Endothelial cell of umbilical vein (primary cell): ENCODE data around the gene NUPR1. TPM values are rescaled to one million over a fixed set of nuclear protein-coding genes. Genes with fewer than 3 reads are reported as not detected.

Experiments used
- BruUV-seq: library from RNA; stranded (reverse); fragments of 400-500 nt; replicated peaks from 2 replicates; lab custom pipeline; 2021; lab: Mats Ljungman, UMichigan
- CTCF ChIA-PET: fragments of 300-600, 350-600 bp; sonication (Branson Sonifier 250); formaldehyde crosslinking; loops from one replicate; lab custom pipeline; 2021; ENCODE audit warnings: antibody characterized with exemption, inconsistent platforms; lab: Charles Lee
- POLR2A ChIA-PET: fragments of 300-600, 350-600 bp; sonication (Branson Sonifier 250); formaldehyde crosslinking; loops from one replicate; lab custom pipeline; 2021; ENCODE audit warnings: antibody characterized with exemption, inconsistent platforms; lab: Charles Lee
- DNase-seq: peaks from one replicate; pipeline ENCODE4 v3.0.0-alpha.2; 2011; ENCODE audit warnings: low read depth, low spot score
- FAIRE-seq: peaks from 2 replicates; lab custom pipeline; 2011; peaks lifted over from hg19 to GRCh38; lab: Jason Lieb, UNC
- H2AFZ ChIP-seq: 2 replicates; pipeline ENCODE4 v1.6.0; 2012; ENCODE audit warnings: low read depth, low read length, control low read depth, inconsistent platforms
- H3K27ac ChIP-seq: 2 replicates; pipeline ENCODE4 v1.5.1; 2011; ENCODE audit warnings: low read depth, mild to moderate bottlenecking, control low read depth, low read length, moderate library complexity; ENCODE audit not compliant: insufficient read depth
- H3K27me3 ChIP-seq, 2 experiments: 2 replicates each; pipeline versions ENCODE4 v1.6.0 to v1.6.1; 2011; ENCODE audit warnings: low read length in 2 of 2, mixed read lengths in 1 of 2; ENCODE audit not compliant: control insufficient read depth in 2 of 2, insufficient read depth in 2 of 2
- H3K36me3 ChIP-seq, 2 experiments: 2 replicates in 1 of 2; 3 replicates in 1 of 2; pipeline ENCODE4 v1.5.1; 2011; ENCODE audit warnings: low read length in 2 of 2, mild to moderate bottlenecking in 1 of 2, moderate library complexity in 1 of 2; ENCODE audit not compliant: control insufficient read depth in 2 of 2, insufficient read depth in 2 of 2; ENCODE audit errors: extremely low read depth in 1 of 2
- H3K4me1 ChIP-seq: 3 replicates; pipeline ENCODE4 v1.5.1; 2011; ENCODE audit warnings: mild to moderate bottlenecking, low read length; ENCODE audit not compliant: control insufficient read depth, insufficient read depth; ENCODE audit errors: extremely low read depth
- H3K4me2 ChIP-seq: 2 replicates; pipeline ENCODE4 v1.6.1; 2011; ENCODE audit warnings: low read length, control low read depth, mixed read lengths; ENCODE audit not compliant: insufficient read depth
- H3K4me3 ChIP-seq, 3 experiments: fragments of 200-600 bp in 1 of 3; sonication (generic), shearing (Covaris generic) in 1 of 3; replicated peaks in 1 of 3; 2 replicates each; pipeline ENCODE4 v1.5.1; 2011 to 2016; ENCODE audit warnings: control low read depth in 3 of 3, low read length in 3 of 3, mild to moderate bottlenecking in 2 of 3, inconsistent platforms in 1 of 3, low read depth in 1 of 3, moderate library complexity in 1 of 3; ENCODE audit not compliant: insufficient read depth in 1 of 3
- H3K79me2 ChIP-seq: 2 replicates; pipeline ENCODE4 v1.6.0; 2012; ENCODE audit warnings: low read length, inconsistent platforms; ENCODE audit not compliant: control insufficient read depth, insufficient read depth
- H3K9ac ChIP-seq: replicated peaks from 2 replicates; pipeline ENCODE3; 2011; ENCODE audit warnings: low read length, control low read depth; ENCODE audit not compliant: insufficient read depth; ENCODE audit errors: extremely low read depth
- H3K9me1 ChIP-seq: replicated peaks from 3 replicates; pipeline ENCODE4 v1.6.0; 2011; ENCODE audit warnings: mild to moderate bottlenecking, low read length; ENCODE audit not compliant: control insufficient read depth, insufficient read depth; ENCODE audit errors: extremely low read depth
- H3K9me3 ChIP-seq: replicated peaks from 2 replicates; pipeline ENCODE4 v1.5.1; 2012; ENCODE audit warnings: low read length, inconsistent platforms; ENCODE audit not compliant: control insufficient read depth, insufficient read depth
- H4K20me1 ChIP-seq: replicated peaks from 2 replicates; pipeline ENCODE3; 2011; ENCODE audit warnings: mild to moderate bottlenecking, low read length; ENCODE audit not compliant: control insufficient read depth, insufficient read depth; ENCODE audit errors: extremely low read depth
- CTCF ChIP-seq, 2 donors: IDR thresholded peaks; 1 replicate in 1 of 2; 2 replicates in 1 of 2; pipeline ENCODE4 v1.5.1; 2011; ENCODE audit warnings: low read length in 2 of 2, mild to moderate bottlenecking in 2 of 2, moderate library complexity in 2 of 2, control low read depth in 1 of 2, inconsistent platforms in 1 of 2, low read depth in 1 of 2; ENCODE audit not compliant: insufficient read depth in 1 of 2; ENCODE audit errors: extremely low read depth in 1 of 2
- EZH2 ChIP-seq: IDR thresholded peaks from 2 replicates; pipeline ENCODE4 v1.6.1; 2012; ENCODE audit warnings: borderline replicate concordance, low read depth, mild to moderate bottlenecking, moderate library complexity, low read length, inconsistent platforms; ENCODE audit not compliant: severe bottlenecking
- FOS ChIP-seq: IDR thresholded peaks from 2 replicates; pipeline ENCODE4 v1.6.1; 2011; ENCODE audit warnings: mild to moderate bottlenecking, low read length, moderate library complexity, borderline replicate concordance; ENCODE audit not compliant: insufficient read depth
- GATA2 ChIP-seq: IDR thresholded peaks from 2 replicates; pipeline ENCODE4 v1.7.0; 2011; ENCODE audit warnings: low read depth, mild to moderate bottlenecking, moderate library complexity, mixed read lengths, low read length; ENCODE audit not compliant: insufficient read length, insufficient read depth
- JUN ChIP-seq: IDR thresholded peaks from 2 replicates; pipeline ENCODE4 v1.6.1; 2011; ENCODE audit warnings: borderline replicate concordance, low read depth; ENCODE audit not compliant: insufficient read length, insufficient read depth
- MYC ChIP-seq: IDR thresholded peaks from one replicate; pipeline ENCODE4 v1.6.1; 2011; ENCODE audit warnings: mild to moderate bottlenecking, low read depth, low read length
- POLR2A ChIP-seq: IDR thresholded peaks from 2 replicates; pipeline ENCODE4 v1.6.1; 2012; ENCODE audit warnings: low read depth, mild to moderate bottlenecking, control low read depth, low read length
- POLR2AphosphoS5 ChIP-seq: IDR thresholded peaks from 2 replicates; pipeline ENCODE4 v1.6.1; 2012; ENCODE audit warnings: low read depth, mild to moderate bottlenecking, control low read depth, low read length, moderate library complexity; ENCODE audit not compliant: insufficient read depth
- dilution Hi-C: fragments of 300-500 bp; cut with MboI; formaldehyde crosslinking; loops from one replicate; pipeline ENCODE4 v1.15.0; 2019; ENCODE audit warnings: low sequenced_read_pairs; ENCODE audit not compliant: extremely low pct_ligation_motif_present
- intact Hi-C: fragments of 100-400 bp; cut with micrococcal nuclease; formaldehyde crosslinking; loops from one replicate; pipeline ENCODE4 v1.10.0; 2022
- polyA plus RNA-seq, 4 experiments: library from polyadenylated mRNA; depleted of rRNA in 3 of 4; stranded (reverse) in 3 of 4; unstranded in 1 of 4; fragments of >200 nt; gene quantifications; 2 replicates each; pipeline versions ENCODE4 v1.2.1 to v1.2.3, GENCODE V29; 2011 to 2012; ENCODE audit warnings: missing spikeins in 1 of 4
- total RNA-seq: library from RNA; stranded (reverse); gene quantifications from 2 replicates; pipeline ENCODE4 v1.2.3, GENCODE V29; 2021
- TF ChIP-seq, protein P1 (sequence below): IDR thresholded peaks from 2 replicates; pipeline ENCODE4 v1.6.1; 2011; ENCODE audit not compliant: insufficient read depth, insufficient read length

NUPR1 gene
- total and polyA plus RNA-seq, 2 donors (not counting 3 experiments of a cell fraction or from before 2014, with no cell fraction given): 1.8 to 4.9 TPM

DNA sequence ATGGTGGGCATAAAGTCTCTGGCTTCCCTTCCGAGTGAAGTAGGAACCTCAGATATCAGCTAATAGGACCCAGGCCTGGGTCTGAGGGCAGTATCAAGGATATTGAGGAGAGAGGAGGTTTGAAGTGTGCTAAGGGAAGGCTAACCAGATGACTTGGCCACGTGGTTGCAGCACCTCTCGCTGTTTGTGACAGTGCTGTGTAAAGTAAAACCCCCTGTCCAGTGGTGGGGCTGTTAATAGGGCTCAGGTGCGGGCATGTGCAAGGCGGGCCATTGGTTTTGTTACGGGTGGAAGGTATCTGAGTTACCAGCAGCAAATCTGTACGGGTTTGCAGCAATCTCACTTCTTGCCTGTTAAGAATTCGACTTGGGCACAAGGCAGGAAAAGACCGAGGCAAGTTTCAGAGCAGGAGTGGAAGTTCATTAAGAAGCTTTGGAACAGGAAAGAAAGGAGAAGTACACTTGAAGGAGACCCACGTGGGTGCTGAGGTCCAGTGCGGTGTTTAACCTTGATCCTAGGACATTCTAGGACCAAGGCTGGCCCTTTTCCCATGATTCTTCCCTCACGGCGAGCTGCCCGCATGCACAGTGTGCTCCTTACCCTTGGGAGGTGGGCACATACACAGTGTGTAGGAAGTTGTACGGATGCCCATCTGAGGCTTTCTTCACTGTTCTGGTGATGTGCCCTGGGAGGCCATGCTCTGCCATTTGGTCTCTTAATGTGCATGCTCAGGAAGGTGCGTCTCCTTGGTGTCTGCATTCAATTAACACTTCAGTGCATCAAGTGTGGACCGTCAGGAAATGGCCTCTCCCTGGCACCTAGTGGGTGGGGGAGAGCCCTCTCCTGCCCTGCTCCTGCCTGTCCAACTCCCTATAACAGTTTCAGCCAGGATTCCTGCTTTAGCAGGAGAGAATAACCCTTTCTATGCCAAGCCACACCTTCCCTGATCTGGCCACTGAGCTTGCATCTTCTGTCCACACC lies 35.3 kb upstream of the NUPR1 start:
- ChIA-PET CTCF (interaction anchor here (1.0 to 1.2 kb wide), 2 partner anchors 8 to 20 kb away, joined by 3 to 4 read pairs; partner anchors contain the start of gene SGF29), POLR2A (no interaction called here)
- Histone ChIP-seq H2AFZ (no peak overlapping the region), H4K20me1 (no peaks in the 10 kb centered on the region), H3K9me1 (no peaks in the 10 kb centered on the region), H3K27me3 (no peaks in the 10 kb centered on the region), H3K4me3 (no peak overlapping the region), H3K4me1 (no peaks in the 10 kb centered on the region), H3K27ac (no peak overlapping the region), H3K9ac (no peak overlapping the region), H3K79me2 (no peaks in the 10 kb centered on the region), H3K4me2 (no peak overlapping the region), H3K36me3 (no peaks in the 10 kb centered on the region), H3K9me3 (no peaks in the 10 kb centered on the region)
- dilution Hi-C loops (no loop called here), intact Hi-C loops (loop anchor here (10.0 kb wide), 1 partner anchor 61 kb away; the partner anchor contains the start of gene NPIPB8)
- FAIRE-seq (no peak), DNase-seq (no peak)
- TF ChIP-seq POLR2AphosphoS5 (no peak), FOS (no peak)
- BruUV-seq: no TSS peak

GRCh38 chr16:28572696-28573510 lies 34.1 kb upstream of the NUPR1 start:
- intact Hi-C loops (loop anchor here (10.0 kb wide), 1 partner anchor 62 kb away; the partner anchor contains the start of gene NPIPB8), dilution Hi-C loops (no loop called here)
- Histone ChIP-seq H3K36me3 (no peaks in the 10 kb centered on the region), H3K9ac (no peak overlapping the region), H3K9me1 (no peaks in the 10 kb centered on the region), H3K4me3 (no peak overlapping the region), H3K27ac (no peak overlapping the region), H3K27me3 (no peaks in the 10 kb centered on the region), H2AFZ (no peak overlapping the region), H4K20me1 (no peaks in the 10 kb centered on the region), H3K9me3 (no peaks in the 10 kb centered on the region), H3K79me2 (no peaks in the 10 kb centered on the region), H3K4me1 (no peaks in the 10 kb centered on the region), H3K4me2 (no peak overlapping the region)
- DNase-seq (no peak), FAIRE-seq (no peak)
- POLR2A ChIA-PET: no interaction called here
- CTCF ChIA-PET: interaction anchor here (1.0 to 1.2 kb wide), 2 partner anchors 9 to 19 kb away, joined by 3 to 4 read pairs; partner anchors contain the start of gene SGF29
- no TSS peak for BruUV-seq
- TF ChIP-seq POLR2A (no peak), JUN (no peak), GATA2 (no peak), CTCF (IDR thresholded peaks at IDR 0.05; ENCODE audit: extremely low read depth in 1 of 2, insufficient read depth in 1 of 2, low read depth in 1 of 2, low read length in 2 of 2) (no peak), EZH2 (no peak), FOS (no peak), POLR2AphosphoS5 (no peak), MYC (no peak)
- TF ChIP-seq, protein P1, sequence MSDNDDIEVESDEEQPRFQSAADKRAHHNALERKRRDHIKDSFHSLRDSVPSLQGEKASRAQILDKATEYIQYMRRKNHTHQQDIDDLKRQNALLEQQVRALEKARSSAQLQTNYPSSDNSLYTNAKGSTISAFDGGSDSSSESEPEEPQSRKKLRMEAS: no peak
